Bronchial epithelial cell (primary cell): Measurements from ENCODE around the gene PLOD3. TPM values are rescaled to one million over a fixed set of nuclear protein-coding genes. Genes with fewer than 3 reads are reported as not detected.
"Not testable (repeated sequence)": the region's sequence is repeated elsewhere in the genome, so short reads cannot be mapped to it uniquely, and the experiment has no call there.

Experiments
- DNase-seq: peaks from one replicate; pipeline ENCODE4 v3.0.0-alpha.2; 2010; ENCODE audit warnings: low read depth
- FAIRE-seq: peaks from 2 replicates; lab custom pipeline; 2011; peaks lifted over from hg19 to GRCh38; lab: Jason Lieb, UNC
- H3K27me3 ChIP-seq: 2 replicates; pipeline ENCODE4 v1.5.1; 2011; ENCODE audit warnings: low read length; ENCODE audit not compliant: control insufficient read depth, insufficient read depth
- H3K36me3 ChIP-seq: 2 replicates; pipeline ENCODE4 v1.5.1; 2011; ENCODE audit warnings: low read length; ENCODE audit not compliant: control insufficient read depth, insufficient read depth
- H3K4me3 ChIP-seq: 2 replicates; pipeline ENCODE4 v1.5.1; 2011; ENCODE audit warnings: mild to moderate bottlenecking, low read depth, low read length, control low read depth
- CTCF ChIP-seq: IDR thresholded peaks from 2 replicates; pipeline ENCODE4 v1.5.1; 2011; ENCODE audit warnings: mild to moderate bottlenecking, moderate library complexity, low read length, control low read depth, inconsistent platforms; ENCODE audit not compliant: insufficient read depth, severe bottlenecking
- total RNA-seq: library from RNA; depleted of rRNA; stranded (reverse); fragments of >200 nt; gene quantifications from 2 replicates; pipeline ENCODE4 v1.2.1, GENCODE V29; 2014

PLOD3 gene
- total RNA-seq, 1 donor from 2014 or later = 27.9 TPM

- Histone ChIP-seq H3K36me3 (no peaks in the 10 kb centered on the region), H3K27me3 (peaks cover 15% of the 10 kb centered on the region), H3K4me3 (no peak overlapping the region)
- TF ChIP-seq CTCF = no peak
- FAIRE-seq = no peak
- DNase-seq = no peak
Measured at GRCh38 chr7:101202603-101202918, 14.8 kb downstream of the PLOD3 start.

- FAIRE-seq (no peak), DNase-seq (no peak)
- no peak for TF ChIP-seq CTCF
- Histone ChIP-seq H3K27me3 (peaks cover 15% of the 10 kb centered on the region), H3K4me3 (no peak overlapping the region), H3K36me3 (no peaks in the 10 kb centered on the region)
Measured at GRCh38 chr7:101201695-101202602, 15.4 kb downstream of the PLOD3 start.

- Histone ChIP-seq H3K27me3 (peaks cover 15% of the 10 kb centered on the region), H3K4me3 (no peak within 1 kb of the TSS), H3K36me3 (no peaks in the 10 kb centered on the region)
- no peak for TF ChIP-seq CTCF
- DNase-seq = no peak
- no peak for FAIRE-seq
Measured at GRCh38 chr7:101200862-101201599, 16.4 kb downstream of the PLOD3 start, which contains the start of gene MOGAT3. TSS of gene MOGAT3 (minus strand) at chr7:101201036. CDS start at chr7:101200854, 182 bp downstream.

GRCh38 chr7:101200504-101200861, 16.9 kb downstream of the PLOD3 start:
- no peak for TF ChIP-seq CTCF

GRCh38 chr7:101199522-101199921, 17.9 kb downstream of the PLOD3 start:
- H3K4me3 ChIP-seq, H3K36me3 ChIP-seq, FAIRE-seq, DNase-seq: not testable (repeated sequence)
- peaks cover 15% of the 10 kb centered on the region for H3K27me3 ChIP-seq

More at GRCh38 chr7:101200504-101200861, 16.9 kb downstream of the PLOD3 start:
- DNase-seq = no peak
- no peak for FAIRE-seq
- H3K4me3 ChIP-seq = no peak overlapping the region
- peaks cover 15% of the 10 kb centered on the region for H3K27me3 ChIP-seq
- H3K36me3 ChIP-seq = no peaks in the 10 kb centered on the region

GRCh38 chr7:101198476-101198875, 18.9 kb downstream of the PLOD3 start:
- FAIRE-seq (no peak), DNase-seq (no peak)
- Histone ChIP-seq H3K27me3 (peaks cover 13% of the 10 kb centered on the region), H3K4me3 (no peak overlapping the region), H3K36me3 (no peaks in the 10 kb centered on the region)
- no peak for TF ChIP-seq CTCF
